Stimulated activated CD8-positive, alpha-beta memory T cell treated with anti-CD3 and anti-CD28 coated beads, Interleukin-12 subunit alpha, Interleukin-12 subunit beta, amount 100 ng/mL, for 4 hours (primary cell): Measurements from ENCODE around the gene TMEM86B.

ENCODE experiments used
- DNase-seq: peaks from one replicate; pipeline ENCODE4 v3.0.0-alpha.2; 2020; ENCODE audit warnings: low read depth

The TMEM86B gene, protein sequence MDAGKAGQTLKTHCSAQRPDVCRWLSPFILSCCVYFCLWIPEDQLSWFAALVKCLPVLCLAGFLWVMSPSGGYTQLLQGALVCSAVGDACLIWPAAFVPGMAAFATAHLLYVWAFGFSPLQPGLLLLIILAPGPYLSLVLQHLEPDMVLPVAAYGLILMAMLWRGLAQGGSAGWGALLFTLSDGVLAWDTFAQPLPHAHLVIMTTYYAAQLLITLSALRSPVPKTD

DNA sequence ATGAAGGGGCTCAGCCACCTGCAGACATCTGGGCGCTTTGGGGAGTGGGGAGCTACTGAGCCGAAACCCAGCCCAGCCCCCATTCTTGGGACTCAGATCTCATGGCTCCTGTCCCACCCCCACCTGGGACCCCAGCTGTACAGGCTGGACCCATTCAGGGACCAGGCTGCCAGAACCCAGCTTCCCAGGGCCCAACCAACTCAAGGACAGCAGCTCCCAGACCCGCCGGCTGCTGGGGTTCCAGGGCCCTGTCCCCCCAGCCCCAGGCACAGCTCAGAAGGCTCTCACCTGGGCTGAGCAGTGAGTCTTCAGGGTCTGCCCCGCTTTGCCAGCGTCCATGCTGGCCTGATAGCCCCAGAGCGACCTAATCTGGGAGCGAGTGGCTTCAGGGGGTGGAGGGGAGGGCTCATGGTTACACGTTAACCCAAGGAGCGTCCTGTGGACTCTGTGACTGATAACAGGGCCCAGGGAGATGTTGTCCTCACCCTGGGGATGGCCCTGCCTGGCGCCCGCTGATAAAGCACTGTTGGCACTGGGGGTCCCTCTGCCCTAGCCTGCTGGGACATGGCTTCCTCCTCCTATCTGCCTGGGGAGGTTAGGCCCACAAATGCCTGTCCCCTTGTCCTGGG is at the start of gene TMEM86B:
Gene TMEM86B, minus strand, starts transcription at position 361 of the 629 bp plus-strand sequence. Its CDS starts 22 bp downstream, at position 339.
- DNase-seq = no peak

DNA sequence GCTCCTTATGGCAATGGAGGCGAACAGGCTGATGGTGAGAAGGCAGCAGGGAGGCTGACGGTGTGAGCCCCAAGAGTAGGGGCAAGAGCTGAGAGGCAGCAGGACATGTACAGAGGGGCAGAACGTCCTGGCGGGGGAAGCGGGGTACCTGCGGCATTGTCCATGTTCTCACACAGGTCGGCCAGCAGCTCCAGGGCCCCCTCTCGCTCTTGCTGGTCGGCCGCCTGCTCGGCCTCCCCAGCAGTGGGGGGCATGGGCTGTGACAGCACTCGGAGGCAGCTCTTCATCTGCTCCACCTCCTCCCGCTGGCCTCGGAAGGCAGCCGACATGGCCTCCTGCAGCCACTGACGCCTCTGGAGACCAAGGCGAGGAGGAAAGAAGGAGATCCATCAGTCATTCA is 48.9 kb upstream of the TMEM86B start:
- DNase-seq = no peak

DNA sequence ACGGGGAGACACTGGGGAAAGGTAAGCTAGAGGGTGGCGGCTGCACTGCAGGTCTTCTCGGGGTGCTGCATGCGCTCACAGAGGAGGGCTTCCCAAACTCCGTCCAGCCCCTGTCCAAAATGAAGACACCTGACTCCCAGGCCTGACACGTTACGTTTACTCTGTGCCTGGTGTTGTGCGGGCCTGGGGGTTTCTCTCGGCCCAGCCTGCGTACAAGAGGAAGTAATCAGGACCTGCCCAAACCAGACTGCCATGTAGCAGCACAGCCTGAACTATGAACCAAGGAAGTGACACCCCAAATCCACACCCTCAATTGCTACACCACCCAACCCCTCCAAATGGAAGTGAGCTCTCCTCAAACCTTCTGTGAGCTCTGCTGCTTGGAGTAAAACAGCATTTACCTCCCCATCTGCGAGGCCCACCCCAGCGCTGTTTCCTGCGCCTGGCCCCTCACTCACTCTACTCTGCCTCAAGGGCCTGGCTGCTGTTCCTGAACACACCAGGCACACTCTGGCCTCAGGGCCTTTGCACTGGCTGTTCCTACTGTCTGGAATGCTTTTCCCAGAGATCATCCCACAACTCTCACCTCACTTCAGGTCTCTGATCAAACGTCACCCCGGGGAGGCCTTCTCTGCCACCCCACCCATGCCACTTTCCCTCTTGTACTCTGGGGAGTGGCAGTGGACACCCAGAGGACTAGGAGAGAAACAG is 48.3 kb upstream of the TMEM86B start:
- no peak for DNase-seq

DNA sequence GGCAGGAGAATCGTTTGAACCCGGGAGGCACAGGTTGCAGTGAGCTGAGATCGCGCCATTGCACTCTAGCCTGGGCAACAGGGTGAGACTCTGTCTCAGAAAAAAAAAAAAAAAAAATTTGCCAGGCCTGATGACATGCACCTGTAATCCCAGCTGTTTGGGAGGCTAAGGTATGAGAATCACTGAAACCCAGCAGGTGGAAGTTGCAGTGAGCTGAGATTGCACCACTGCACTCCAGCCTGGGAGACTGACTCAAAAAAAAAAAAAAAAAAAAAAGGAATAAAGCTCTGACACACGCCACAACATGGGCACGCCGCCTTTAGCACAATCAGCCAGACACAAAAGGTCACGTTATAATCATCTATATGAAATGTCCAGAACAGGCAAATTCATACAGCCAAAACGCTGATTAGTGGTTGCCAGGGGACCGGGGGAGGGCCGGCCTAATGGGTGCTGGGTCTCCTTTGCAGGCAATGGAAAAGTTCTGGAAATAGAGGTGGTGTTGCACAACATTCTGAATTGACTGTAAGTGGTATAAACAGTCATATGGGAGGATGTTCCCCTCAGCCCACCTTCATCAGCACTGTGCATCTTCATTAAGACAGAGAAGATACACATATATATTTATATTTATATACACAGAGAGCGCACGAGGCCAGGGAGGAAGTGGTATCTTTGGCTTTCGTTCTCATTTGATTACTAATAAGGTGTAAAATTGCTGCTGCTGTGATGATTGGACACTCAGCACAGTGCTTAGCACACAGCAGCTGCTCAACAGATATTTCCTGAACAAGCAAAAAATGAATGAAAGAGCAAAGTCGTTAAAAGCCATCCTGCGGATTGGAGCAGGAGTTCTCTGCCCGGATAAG is 47.5 kb upstream of the TMEM86B start:
- DNase-seq = no peak

DNA sequence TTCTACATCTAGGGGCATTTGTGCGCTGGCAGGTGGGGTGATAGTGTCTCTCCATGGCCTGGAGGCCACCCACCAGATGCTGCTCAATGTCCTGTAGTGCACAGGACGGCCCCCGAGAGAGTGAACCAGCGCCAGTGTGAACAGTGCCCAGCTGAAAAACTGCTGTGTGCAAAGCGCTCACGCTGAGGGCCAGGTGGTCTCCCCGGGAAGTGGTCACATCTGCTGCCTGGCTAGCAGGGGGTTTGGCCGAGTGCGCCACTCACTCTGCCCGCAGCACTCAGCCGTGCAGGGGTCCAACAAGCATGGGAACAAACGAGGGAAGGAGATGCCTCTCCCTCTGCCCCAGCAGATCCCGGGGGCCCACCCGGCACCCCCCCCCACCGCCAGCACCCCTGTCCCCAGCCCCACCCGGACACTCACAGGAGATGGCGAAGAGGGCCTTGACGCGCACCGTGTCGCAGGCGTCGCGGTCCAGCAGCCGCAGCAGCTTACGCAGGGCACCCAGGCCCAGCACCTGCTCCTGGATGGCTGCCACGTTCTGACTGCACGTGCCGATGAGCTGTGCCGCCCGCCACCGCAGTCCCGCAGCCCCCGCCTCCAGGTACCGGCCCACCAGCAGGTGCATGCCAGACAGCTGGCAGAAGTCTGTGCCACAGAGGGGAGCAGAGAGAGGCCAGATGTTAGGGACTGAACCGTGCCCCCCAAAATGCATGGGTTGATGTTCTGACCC is 45.6 kb upstream of the TMEM86B start:
- DNase-seq = no peak

DNA sequence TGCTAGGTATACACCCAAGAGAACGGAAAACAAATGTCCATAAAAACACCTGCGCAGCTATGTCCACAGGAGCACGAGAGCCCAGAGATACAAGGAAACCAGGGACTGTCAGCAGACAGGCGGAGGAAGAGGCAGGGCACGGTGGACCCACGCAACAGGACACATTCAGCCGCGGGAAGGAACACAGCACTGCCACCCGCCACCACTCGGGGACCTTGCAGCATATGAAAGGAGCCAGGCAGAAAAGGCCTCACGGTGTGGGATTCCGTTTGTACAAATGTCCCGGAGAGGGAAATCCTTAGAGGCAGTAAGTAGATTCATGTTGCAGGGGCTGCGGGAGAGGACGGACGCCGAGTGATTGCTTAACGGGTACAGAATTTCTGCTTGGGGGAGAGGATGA is 43.6 kb upstream of the TMEM86B start:
- DNase-seq = no peak

DNA sequence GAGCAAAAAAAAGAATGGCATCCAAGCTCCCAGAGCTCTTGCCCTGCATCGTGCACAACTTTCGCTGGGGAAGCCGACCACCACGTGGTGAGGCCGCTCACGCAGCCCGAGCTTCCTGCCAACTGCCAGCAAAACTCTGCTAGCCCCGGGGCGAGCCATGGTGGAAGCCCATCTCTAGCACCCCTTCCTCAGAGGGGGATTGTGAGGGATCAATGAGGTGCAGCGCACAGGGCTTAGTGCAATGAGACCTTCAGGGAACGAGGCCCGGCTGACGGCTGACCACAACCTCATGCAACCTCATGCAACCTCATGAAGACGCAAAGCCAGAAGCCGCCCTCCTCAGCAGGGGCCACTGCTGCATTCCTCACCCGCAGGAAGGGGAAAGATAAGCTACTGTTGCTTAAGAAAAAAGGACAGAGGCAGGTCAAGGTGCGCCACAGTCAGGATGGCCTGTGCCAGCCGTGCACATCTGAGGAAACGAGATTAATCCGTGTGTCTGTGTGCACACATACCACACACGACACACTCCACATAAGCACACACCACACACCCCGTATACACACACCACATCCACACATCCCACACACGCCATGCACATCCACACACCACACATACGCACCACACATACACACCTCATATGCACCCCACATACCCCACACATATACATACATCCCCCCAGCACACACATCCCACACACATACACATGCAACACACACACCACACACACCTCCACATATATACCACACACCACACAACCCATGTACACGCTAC is 41.8 kb upstream of the TMEM86B start:
- no peak for DNase-seq

DNA sequence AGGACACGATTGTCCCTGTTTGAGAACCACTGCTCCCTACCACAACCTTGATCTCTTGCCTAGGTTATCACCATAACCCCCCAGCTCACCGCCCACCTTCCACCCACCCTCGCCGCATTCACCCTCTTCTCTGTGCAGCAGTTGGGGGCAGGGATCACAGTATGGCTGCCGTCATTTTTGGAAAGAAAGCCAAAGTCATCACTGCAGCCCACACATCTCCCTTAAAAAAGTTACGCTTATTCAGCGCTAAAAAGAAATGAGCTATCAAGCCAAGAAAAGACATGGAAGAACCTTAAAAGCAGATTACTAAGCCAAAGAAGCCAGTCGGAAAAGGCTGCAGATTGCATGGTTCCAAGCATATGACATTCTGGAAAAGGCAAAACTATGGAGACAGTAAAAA is 40.7 kb upstream of the TMEM86B start:
- DNase-seq = no peak

DNA sequence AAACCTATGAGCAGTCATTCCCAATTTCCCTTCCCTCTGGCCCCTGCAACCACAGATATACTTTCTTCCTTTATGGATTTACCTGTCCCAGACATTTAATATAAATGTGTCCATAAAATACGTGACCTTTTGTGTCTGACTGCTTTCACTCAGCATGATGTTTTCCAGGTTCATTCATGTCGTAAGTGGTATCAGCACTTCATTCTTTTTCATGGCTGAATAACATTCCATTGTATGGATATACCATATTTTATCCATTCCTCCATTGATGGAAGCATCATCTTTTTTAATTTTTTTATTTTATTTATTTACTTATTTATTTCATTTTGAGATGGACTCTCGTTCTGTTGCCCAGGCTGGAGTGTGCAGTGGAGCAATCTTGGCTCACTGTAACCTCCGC is 38.3 kb upstream of the TMEM86B start:
- no peak for DNase-seq

DNA sequence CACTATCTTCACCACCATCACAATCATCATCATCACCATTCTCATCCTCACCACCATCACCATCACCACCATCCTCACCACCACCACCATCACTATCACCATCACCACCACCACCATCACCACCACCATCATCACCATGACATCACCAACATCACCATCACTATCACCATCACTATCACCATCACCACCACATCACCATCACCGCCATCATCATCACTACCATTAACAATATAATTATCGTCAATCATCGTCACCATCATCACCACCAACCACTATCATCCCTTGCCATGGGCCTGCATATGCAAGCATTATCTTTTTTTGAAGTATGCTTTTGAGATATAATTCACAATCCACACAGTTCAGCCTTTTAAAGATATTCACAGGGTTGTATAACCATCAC is 37.8 kb upstream of the TMEM86B start:
- DNase-seq = no peak

DNA sequence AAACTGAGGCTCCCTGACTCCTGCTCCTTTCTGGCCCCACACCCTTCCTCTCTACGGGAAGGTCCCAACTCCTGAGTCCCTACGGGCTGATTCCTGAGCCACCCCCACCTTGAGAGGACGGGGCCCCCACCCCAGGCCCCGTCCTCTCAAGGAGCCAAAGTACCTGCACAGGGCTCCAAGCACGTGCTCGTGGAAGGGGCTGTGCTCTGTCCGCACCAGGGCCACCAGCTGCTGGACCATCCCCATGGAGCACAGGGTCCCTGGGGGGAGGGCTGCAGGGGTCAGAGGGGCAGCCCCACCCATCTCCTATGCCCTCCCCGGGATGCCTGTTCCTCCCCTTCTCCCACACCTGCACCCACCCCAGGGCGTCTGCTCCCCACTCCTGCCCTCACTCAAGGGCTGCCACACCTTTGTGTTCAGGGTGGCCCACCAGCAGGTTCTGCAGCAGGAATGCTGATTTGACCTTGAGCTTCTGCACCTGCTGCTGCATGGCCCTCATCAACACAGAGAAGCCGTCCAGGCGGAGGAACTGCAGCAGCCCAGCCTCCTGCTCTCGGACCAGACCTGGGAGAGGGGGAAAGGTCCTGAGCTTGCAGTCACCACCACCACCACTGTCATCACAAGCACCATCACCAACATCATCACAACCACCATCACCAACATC is 37.3 kb upstream of the TMEM86B start:
- no peak for DNase-seq

DNA sequence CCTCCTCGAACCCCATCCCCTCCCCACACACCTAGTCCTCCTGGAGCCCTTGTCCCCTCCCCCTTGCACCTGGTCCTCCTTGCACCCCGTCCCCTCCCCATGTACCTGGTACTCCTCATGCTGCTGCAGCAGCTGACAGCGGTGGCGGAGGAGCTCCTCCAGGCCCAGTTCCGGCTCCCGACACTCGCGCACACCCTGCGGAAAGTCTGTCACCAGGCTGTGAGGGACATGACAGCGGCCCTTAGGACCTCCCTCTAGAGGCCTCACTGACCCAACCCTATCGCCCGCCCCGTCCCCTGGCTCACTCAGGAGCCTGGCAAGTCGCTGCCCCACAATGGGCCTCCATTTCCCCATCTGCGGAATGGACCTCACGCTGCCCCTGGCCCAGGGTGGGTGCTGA is 36.6 kb upstream of the TMEM86B start:
- DNase-seq = no peak

DNA sequence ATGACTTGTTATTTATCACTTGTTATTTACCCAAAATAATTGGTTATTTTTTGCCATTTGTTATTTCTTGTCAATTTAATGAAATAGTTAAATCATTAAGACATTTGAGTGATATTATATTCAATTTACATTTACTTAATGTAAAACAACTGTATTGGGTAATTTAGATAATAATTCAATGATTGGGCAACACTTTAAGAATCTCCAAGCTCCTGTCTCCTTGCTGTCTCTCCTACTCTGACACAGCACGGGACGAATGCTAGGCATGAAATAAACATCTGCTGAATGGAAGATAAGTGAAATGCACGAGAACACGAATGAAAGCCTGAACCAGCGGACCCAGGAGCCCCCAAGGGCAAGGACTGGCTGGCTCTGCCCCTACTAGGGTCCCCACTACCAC is 36.0 kb upstream of the TMEM86B start:
- DNase-seq = no peak

DNA sequence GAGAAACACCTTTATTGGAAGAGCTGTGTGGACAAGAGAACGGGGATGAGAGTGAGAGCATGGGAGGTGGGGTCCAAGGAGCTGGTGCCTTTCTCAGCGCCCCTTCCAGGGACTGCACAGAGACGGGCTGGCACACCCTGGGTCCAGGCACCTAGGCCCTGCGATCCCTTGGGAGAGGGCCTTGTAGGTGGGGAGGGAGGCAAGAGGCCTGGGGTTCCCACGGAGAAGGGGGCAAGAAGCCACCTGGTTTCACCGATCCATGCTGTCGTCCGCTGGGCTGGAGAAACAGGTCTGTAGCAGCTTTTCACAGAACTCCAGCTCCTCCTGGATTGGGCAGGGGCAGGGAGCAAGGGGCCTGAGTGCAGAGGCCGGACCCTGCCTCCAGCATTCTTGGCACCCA is 33.8 kb upstream of the TMEM86B start:
- DNase-seq = no peak

DNA sequence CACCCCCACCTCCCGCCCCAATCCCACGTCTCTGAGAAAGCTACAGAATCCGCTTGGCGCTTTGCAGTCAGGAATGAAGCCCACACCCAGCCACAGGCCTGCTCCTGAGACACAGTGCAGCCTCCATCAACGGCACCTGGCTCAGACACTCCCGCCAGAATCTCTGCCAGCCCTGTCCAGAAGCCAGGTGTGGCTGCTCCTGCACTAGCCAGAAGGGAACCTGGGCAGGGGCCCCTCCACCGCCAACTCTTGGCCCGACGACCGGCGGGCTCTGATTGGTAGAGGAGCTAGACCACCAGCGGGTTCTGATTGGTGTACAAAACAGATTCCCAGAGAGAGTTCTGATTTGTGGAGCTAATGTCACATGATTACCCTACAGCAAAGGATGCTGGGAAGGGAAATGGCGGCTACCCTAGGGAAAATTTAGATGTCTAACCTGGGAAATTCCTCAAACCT is 33.1 kb upstream of the TMEM86B start:
- no peak for DNase-seq

DNA sequence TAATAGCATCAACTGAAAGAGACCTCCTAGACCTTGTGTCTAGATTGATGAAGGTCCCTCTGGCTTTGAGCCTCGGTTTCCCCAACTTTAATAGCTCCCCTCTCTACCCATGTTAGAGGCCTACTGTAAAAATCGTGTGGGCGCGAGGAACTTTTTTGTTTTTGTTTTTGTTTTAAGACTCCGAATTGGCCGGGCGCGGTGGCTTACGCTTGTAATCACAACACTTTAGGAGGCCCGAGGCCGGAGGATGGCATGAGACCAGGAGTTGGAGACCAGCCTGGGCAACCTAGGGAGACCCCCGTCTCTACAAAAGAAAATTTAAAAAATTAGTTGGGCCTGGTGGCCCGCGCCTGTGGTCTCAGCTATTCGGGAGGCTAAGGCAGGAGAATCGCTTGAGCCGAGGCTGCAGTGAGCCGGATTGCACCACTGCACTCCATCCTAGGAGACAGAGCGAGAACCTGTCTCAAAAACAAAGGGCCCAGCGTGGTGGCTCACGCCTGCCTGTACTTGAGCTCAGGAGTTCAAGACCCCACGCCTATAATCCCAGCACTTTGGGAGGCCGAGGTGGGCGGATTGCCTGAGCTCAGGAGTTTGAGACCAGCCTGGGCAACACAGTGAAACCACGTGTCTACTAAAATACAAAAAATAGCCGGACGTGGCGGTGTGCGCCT is 31.1 kb upstream of the TMEM86B start:
- no peak for DNase-seq

DNA sequence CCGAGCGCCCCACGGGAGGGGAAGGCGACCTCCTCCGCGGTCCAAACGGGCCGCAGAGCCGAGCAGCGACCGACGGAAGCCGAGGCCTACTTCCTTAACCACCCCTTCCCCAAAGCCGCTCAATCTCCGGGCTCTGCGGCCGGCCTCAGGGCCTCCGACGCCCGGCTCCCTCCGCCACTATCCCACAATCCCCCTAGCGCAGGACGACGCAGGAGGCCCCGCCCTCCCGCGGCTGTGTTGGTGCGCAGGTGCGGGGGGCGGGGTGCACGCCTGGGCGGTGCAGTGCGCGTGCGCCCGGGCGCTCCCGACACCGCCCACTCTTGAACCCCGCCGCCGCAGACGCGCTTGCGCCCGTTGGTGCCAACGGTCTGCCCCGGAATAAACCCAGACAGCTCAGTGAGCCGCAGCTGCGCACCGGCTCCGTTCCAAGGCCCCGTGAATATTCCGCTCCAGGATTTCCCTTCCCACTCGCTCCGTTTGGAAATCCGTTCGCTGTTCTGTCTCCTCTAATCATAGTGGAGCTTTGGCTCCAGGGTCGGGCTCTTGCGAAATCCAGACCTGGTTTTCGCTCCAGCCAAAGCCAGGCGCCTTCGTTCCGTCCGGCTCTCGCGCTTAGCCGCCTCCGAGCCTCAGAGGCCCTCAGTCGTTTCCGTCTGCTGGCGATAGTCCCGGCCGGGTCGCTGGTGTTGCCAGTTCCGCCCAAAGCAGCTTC is 30.4 kb upstream of the TMEM86B start, which contains the start of gene PPP6R1:
Gene PPP6R1, minus strand, starts transcription at position 190 of the 712 bp plus-strand sequence. CDS start 11,914 bp downstream, outside the sequence.
- peak; percentile 92 for DNase-seq

DNA sequence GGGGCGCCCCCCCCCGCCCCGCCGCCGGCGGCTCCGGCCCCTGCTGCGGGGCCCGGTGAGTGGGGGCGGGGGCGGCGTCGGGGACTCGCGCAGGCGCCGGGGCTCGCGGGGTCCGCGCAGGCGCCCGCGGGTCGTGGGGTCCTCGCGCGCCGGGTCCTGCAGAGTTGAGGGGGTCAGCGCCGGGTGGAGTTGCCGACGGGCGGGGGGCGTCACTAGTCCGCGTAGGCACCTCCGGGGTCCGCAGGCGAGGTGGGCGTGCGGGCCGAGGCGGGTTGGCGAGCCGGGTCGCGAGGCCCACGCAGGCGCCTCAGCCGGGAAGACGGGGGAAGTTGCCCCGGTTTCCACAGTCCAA is 29.9 kb upstream of the TMEM86B start:
- no peak for DNase-seq
